AG04449 (cell line): Measurements from ENCODE around the gene ARHGEF4.

Experiments used
- CTCF ChIA-PET: fragments of 350-600 bp; formaldehyde crosslinking; extraction: SDS; loops from one replicate; lab custom pipeline; 2021; ENCODE audit warnings: antibody characterized with exemption; lab: Yijun Ruan, JAX
- POLR2A ChIA-PET: fragments of 400-600, 350-600 bp; formaldehyde crosslinking; extraction: SDS; loops from one replicate; lab custom pipeline; 2020; ENCODE audit warnings: antibody characterized with exemption, inconsistent platforms; lab: Yijun Ruan, JAX
- DNase-seq: peaks from one replicate; pipeline ENCODE4 v3.0.0-alpha.2; 2010; ENCODE audit warnings: low read depth, low spot score
- H3K4me3 ChIP-seq: 2 replicates; pipeline ENCODE4 v1.5.1; 2011; ENCODE audit warnings: low read depth, mild to moderate bottlenecking, control low read depth, low read length
- TF ChIP-seq, protein P1 (sequence below): IDR thresholded peaks from one replicate; pipeline ENCODE4 v1.5.1; 2011; ENCODE audit warnings: mild to moderate bottlenecking, moderate library complexity, low read length, control low read depth, inconsistent platforms; ENCODE audit not compliant: insufficient read depth; ENCODE audit errors: missing control alignments

Gene ARHGEF4

DNA sequence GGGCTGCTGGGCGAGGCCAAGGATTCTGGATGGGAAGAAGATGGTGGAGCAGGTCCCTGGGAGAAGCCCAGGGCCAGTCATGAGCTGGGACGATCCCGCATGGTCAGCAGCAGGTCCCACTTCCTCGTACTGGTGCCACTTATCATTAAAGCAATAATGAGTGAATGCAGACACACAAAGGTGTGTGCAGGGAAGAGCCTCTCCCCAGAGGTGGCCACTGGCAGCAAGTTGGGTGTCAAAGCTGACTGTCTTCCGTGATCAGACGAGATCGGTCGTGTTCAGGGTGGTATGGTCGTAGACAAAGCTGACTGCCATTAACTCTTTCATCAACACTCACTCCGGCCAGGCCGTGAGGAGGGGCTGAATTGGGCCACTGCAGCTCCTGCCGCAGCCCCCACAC lies 10.3 kb upstream of the ARHGEF4 start:
- no peak for DNase-seq
- POLR2A ChIA-PET: no interaction called here
- CTCF ChIA-PET: interaction anchor here (2.4 kb wide), 1 partner anchor 29 kb away, joined by 5 read pairs; no protein-coding TSS in a partner anchor
- H3K4me3 ChIP-seq: no peak overlapping the region
- TF ChIP-seq, protein P1, sequence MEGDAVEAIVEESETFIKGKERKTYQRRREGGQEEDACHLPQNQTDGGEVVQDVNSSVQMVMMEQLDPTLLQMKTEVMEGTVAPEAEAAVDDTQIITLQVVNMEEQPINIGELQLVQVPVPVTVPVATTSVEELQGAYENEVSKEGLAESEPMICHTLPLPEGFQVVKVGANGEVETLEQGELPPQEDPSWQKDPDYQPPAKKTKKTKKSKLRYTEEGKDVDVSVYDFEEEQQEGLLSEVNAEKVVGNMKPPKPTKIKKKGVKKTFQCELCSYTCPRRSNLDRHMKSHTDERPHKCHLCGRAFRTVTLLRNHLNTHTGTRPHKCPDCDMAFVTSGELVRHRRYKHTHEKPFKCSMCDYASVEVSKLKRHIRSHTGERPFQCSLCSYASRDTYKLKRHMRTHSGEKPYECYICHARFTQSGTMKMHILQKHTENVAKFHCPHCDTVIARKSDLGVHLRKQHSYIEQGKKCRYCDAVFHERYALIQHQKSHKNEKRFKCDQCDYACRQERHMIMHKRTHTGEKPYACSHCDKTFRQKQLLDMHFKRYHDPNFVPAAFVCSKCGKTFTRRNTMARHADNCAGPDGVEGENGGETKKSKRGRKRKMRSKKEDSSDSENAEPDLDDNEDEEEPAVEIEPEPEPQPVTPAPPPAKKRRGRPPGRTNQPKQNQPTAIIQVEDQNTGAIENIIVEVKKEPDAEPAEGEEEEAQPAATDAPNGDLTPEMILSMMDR: no peak

DNA sequence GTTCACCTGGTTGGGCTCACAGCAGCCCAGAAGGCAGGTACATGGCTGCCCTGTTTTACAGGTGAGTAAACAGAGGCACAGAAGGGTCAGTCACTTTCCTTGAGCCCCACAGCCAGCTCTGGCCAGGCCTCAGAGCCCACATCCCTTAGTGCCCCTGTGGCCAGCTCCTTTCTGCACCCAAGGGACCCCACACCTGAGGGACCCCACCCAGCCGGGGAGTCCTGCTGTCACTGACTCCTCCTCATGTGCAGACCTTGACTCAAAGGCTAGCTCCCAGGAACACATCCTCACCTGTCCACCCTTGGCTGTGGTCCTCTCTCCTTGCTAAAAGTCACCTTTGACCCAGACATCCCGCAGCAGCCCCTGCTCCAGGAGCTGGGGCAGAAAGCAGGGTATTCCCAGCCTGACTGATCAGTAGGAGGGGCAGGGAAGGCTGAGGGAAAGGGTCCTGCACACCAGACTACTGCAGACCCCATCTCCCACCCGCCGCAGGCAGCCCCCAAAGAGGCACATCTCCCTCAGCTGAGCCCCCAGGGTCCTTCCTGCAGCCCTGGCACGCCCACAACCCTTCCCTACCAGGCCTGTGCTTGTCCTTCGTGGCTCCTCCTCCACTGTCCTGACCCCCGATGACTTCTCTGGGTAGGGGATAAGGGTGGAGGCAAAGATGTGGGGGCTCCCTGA lies 9.8 kb upstream of the ARHGEF4 start:
- ChIA-PET CTCF (interaction anchor here (2.4 kb wide), 1 partner anchor 29 kb away, joined by 5 read pairs; no protein-coding TSS in a partner anchor), POLR2A (interaction anchor here (0.9 kb wide), 1 partner anchor 29 kb away, joined by 4 read pairs; no protein-coding TSS in a partner anchor)
- no peak overlapping the region for H3K4me3 ChIP-seq
- TF ChIP-seq, protein P1: no peak
- no peak for DNase-seq

DNA sequence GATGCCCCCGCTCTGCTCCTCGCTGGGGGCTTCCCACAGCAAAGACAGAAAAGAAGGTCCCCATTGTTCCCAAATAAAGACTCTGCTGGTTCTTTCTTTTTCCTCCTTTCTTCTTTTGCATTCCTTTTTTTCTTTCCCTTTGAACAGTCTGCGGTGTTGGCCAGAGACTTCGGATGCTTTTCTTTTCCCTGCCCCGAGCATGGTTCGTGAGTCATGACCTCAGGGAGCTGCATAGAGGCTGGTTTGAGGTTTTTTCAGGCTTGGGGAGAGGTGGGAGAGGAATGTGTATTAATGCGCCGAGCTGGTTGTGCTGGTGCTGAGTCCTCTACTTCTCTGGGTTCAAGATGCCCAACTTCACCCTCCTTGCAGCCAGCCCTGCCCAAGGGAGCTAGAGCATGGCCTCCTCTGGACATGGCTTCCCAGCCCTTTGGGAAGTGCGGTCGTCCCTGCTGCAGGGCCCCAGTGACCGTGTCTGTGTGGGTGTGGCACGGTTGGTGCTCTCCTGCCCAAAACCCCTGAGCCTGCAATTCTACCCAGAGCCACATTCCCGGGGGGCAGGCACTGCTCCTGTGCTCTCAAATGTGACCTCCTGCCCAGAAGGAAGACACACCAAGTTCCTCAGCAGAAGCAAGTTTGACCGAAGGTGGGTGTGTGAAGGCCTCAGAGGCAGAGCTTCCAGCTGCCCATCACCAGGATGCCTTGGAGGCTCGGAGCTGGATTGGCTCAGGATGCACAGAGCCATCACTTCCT lies 9.0 kb upstream of the ARHGEF4 start:
- TF ChIP-seq, protein P1: no peak
- no peak overlapping the region for H3K4me3 ChIP-seq
- CTCF ChIA-PET: no interaction called here
- POLR2A ChIA-PET: interaction anchor here (0.9 kb wide), 1 partner anchor 30 kb away, joined by 4 read pairs; no protein-coding TSS in a partner anchor
- DNase-seq: peak; percentile 9

DNA sequence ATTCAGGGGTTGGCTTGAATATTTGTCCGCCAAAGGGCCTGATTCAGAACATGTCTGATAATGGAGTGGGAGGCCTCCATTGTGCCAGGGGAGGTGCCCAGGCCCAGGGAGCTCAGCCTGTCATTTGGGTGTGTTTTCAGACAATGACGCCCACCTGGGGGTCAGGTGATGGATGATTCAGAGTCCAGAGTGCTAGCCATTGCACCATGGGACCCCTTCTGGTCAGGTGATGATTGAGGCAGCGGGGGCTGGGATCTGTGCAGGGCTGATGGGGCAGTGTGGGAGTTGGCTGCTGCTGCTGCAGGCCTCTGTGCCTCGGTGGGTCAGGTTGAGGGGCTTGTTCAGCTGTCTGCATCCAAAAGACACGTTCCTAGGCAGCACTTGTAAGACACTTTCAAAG lies 8.3 kb upstream of the ARHGEF4 start:
- H3K4me3 ChIP-seq: no peak overlapping the region
- no peak for DNase-seq
- ChIA-PET POLR2A (no interaction called here), CTCF (interaction anchor here (1.3 kb wide), 1 partner anchor 31 kb away, joined by 3 read pairs; no protein-coding TSS in a partner anchor)
- TF ChIP-seq, protein P1: no peak

DNA sequence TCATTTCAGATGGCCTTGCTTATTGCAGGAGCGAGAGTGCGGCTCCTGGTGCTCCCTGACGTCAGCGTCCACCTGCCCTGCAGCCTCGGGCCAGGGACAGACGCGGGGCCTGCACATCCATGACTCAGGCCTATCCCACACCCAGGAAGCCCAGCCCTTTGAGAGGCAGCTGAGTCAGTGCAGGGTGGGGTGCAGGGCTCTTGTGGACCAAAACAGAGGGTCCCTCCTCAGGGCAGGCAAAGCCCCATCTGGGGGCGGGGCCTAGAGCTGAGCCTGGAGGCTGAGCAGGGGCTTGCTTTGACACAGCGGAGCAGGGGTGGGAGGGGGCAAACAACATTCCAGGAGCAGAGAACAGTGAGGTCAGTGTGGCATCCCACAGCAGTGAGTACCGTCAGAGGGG lies 7.7 kb upstream of the ARHGEF4 start:
- ChIA-PET POLR2A (no interaction called here), CTCF (interaction anchor here (1.3 kb wide), 1 partner anchor 32 kb away, joined by 3 read pairs; no protein-coding TSS in a partner anchor)
- TF ChIP-seq, protein P1: no peak
- DNase-seq: no peak
- H3K4me3 ChIP-seq: no peak overlapping the region

DNA sequence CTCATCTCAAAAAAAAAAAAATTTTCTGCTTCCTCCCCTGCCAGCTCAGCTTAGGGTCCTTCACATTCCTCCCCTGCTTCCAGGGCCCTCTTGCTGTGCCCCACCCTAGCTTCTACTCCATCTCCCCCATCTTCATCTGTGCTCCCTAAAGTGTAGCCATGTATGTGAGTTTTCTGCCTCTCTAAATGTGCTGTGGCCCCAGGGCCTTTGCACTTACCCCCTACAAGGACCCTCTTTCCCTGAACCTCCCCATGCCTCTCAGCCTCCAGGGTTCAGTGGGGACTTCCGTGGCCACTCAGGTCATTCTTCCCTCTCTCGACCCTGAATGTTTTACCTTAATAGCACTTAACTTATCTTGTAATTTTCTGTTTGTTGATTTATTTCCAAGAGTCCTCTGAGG lies 6.2 kb upstream of the ARHGEF4 start:
- DNase-seq: no peak
- TF ChIP-seq, protein P1: no peak
- ChIA-PET CTCF (no interaction called here), POLR2A (no interaction called here)
- H3K4me3 ChIP-seq: no peak overlapping the region
